Stimulated activated CD4-positive, alpha-beta T cell treated with anti-CD3 and anti-CD28 coated beads, Interleukin-15, amount 100 ng/mL, for 48 hours (primary cell): ENCODE results near the gene ARSA.

Experiments used
- DNase-seq, 2 donors: peaks; one replicate each; pipeline ENCODE4 v3.0.0-alpha.2; 2020; ENCODE audit warnings: low read depth in 2 of 2

ARSA gene

GRCh38 chr22:50604256-50605001 lies 23.5 kb downstream of the ARSA start:
- DNase-seq: no peak

GRCh38 chr22:50603511-50604255 lies 24.3 kb downstream of the ARSA start:
- no peak for DNase-seq

- DNase-seq: no peak
These were observed 25.6 kb downstream of the ARSA start for GRCh38 chr22:50602338-50602700.

GRCh38 chr22:50601669-50602337 lies 26.1 kb downstream of the ARSA start:
- DNase-seq: no peak

GRCh38 chr22:50600967-50601668 lies 26.8 kb downstream of the ARSA start:
- DNase-seq: no peak

GRCh38 chr22:50600538-50600937 lies 27.4 kb downstream of the ARSA start, which contains the start of gene MAPK8IP2:
Gene MAPK8IP2 (plus strand): TSS chr22:50600793. CDS start chr22:50600819, 26 bp downstream.
- DNase-seq: no peak

GRCh38 chr22:50599816-50600455 lies 28.0 kb downstream of the ARSA start:
- DNase-seq: peak in 1 of 2 donors; percentile 39

GRCh38 chr22:50597097-50597496 lies 30.9 kb downstream of the ARSA start:
- DNase-seq: no peak

GRCh38 chr22:50595189-50595588 lies 32.8 kb downstream of the ARSA start:
- no peak for DNase-seq

- no peak for DNase-seq
These were observed 40.5 kb downstream of the ARSA start for GRCh38 chr22:50587407-50587806.

- DNase-seq: no peak
These were observed 41.5 kb downstream of the ARSA start for GRCh38 chr22:50586416-50586815.

GRCh38 chr22:50585781-50586180 lies 42.2 kb downstream of the ARSA start:
- DNase-seq: no peak

- no peak for DNase-seq
These were observed 42.7 kb downstream of the ARSA start for GRCh38 chr22:50585238-50585637.

- no peak for DNase-seq
These were observed 43.6 kb downstream of the ARSA start for GRCh38 chr22:50584106-50585096.

GRCh38 chr22:50583294-50583861 lies 44.6 kb downstream of the ARSA start:
- DNase-seq: no peak

GRCh38 chr22:50582493-50583293 lies 45.3 kb downstream of the ARSA start, which contains the start of gene CHKB:
Gene CHKB (minus strand): TSS chr22:50582849. CDS start chr22:50582781, 68 bp downstream.
- DNase-seq: peak; percentile 98

- DNase-seq: peak in 1 of 2 donors; percentile 25
These were observed 45.9 kb downstream of the ARSA start for GRCh38 chr22:50581950-50582492.
